Endodermal cell (in vitro differentiated cells): Measurements from ENCODE around the gene TIAM2. TPM values are rescaled to one million over a fixed set of nuclear protein-coding genes. Genes with fewer than 3 reads are reported as not detected.

Experiments used
- DNase-seq: peaks from one replicate; pipeline ENCODE4 v3.0.0-alpha.2; 2017
- H3K27ac ChIP-seq: 2 replicates; pipeline ENCODE4 v1.5.1; 2013; ENCODE audit warnings: mild to moderate bottlenecking, low read depth, low read length, moderate library complexity
- H3K27me3 ChIP-seq: 2 replicates; pipeline ENCODE4 v1.6.1; 2013; ENCODE audit warnings: mild to moderate bottlenecking, low read length, moderate library complexity; ENCODE audit not compliant: insufficient read depth, control insufficient read depth, poor library complexity, severe bottlenecking
- H3K36me3 ChIP-seq: 2 replicates; pipeline ENCODE4 v1.7.0; 2013; ENCODE audit warnings: mild to moderate bottlenecking, low read length, moderate library complexity; ENCODE audit not compliant: control insufficient read depth, insufficient read depth
- H3K4me1 ChIP-seq: one replicate; pipeline ENCODE4 v1.7.0; 2013; ENCODE audit warnings: low read length; ENCODE audit not compliant: control insufficient read depth, insufficient read depth
- H3K4me3 ChIP-seq: 2 replicates; pipeline ENCODE4 v1.5.1; 2013; ENCODE audit warnings: mild to moderate bottlenecking, low read length, moderate library complexity
- H3K9ac ChIP-seq: 2 replicates; pipeline ENCODE4 v1.6.1; 2013; ENCODE audit warnings: mild to moderate bottlenecking, low read length, moderate library complexity; ENCODE audit not compliant: poor library complexity, severe bottlenecking; ENCODE audit errors: extremely low read depth
- H3K9me3 ChIP-seq: 2 replicates; pipeline ENCODE4 v1.6.1; 2013; ENCODE audit warnings: mild to moderate bottlenecking, low read length, moderate library complexity; ENCODE audit not compliant: control insufficient read depth
- H3K27ac Mint-ChIP-seq: 2 replicates; pipeline ENCODE4 v1.8.0; 2020; ENCODE audit warnings: mixed read lengths
- H3K27me3 Mint-ChIP-seq: 2 replicates; pipeline ENCODE4 v1.8.0; 2021; ENCODE audit warnings: mild to moderate bottlenecking, mixed read lengths; ENCODE audit not compliant: insufficient read depth
- H3K36me3 Mint-ChIP-seq: 2 replicates; pipeline ENCODE4 v1.8.0; 2020; ENCODE audit warnings: low read depth, mixed read lengths
- H3K4me1 Mint-ChIP-seq: 2 replicates; pipeline ENCODE4 v1.8.0; 2020; ENCODE audit warnings: mixed read lengths
- H3K4me3 Mint-ChIP-seq: 2 replicates; pipeline ENCODE4 v1.8.0; 2020; ENCODE audit warnings: mild to moderate bottlenecking, moderate library complexity, mixed read lengths
- H3K9me3 Mint-ChIP-seq: 2 replicates; pipeline ENCODE4 v1.8.0; 2020; ENCODE audit warnings: mild to moderate bottlenecking, mixed read lengths
- CTCF ChIP-seq: fragments of 200-600 bp; sonication (generic); conservative IDR thresholded peaks from 2 replicates; pipeline ENCODE4 v1.5.0; 2021; ENCODE audit warnings: antibody characterized with exemption, mild to moderate bottlenecking
- WGBS, 2 experiments: methylation state at CpG; one replicate each; pipeline versions ENCODE4 v1.1.5 to v1.1.7; 2013; ENCODE audit warnings: missing lambda C conversion rate in 2 of 2, mixed read lengths in 1 of 2; ENCODE audit not compliant: insufficient coverage in 1 of 2, insufficient read length in 1 of 2; 5-methylcytosine and 5-hydroxymethylcytosine counted together
- total RNA-seq, 2 donors: library from RNA; stranded (reverse); fragmentation: NEBNext Ultra II Directional in 1 of 2; extraction: Animal tissue kit (Norgen Biotek cat#: 25700) in 1 of 2; gene quantifications; 2 replicates in 1 of 2; 3 replicates in 1 of 2; pipeline ENCODE4 v1.2.1, GENCODE V29; 2021

The TIAM2 gene
- total RNA-seq, 2 donors from 2014 or later = 15.7 to 17.5 TPM

GRCh38 chr6:155274533-155274932 lies 279.4 kb downstream of the TIAM2 start:
- no peak for DNase-seq
- Histone ChIP-seq H3K4me1 (peaks cover 5% of the 10 kb centered on the region), H3K27me3 (no peaks in the 10 kb centered on the region), H3K9ac (no peak overlapping the region), H3K27ac (no peak overlapping the region), H3K9me3 (no peaks in the 10 kb centered on the region), H3K4me3 (no peak overlapping the region), H3K36me3 (peaks cover 75% of the 10 kb centered on the region)
- no peak for TF ChIP-seq CTCF
- Mint-ChIP-seq H3K4me3 (no peak overlapping the region), H3K36me3 (peaks cover 27% of the 10 kb centered on the region), H3K4me1 (peaks cover 19% of the 10 kb centered on the region), H3K27me3 (no peaks in the 10 kb centered on the region), H3K27ac (no peak overlapping the region), H3K9me3 (no peaks in the 10 kb centered on the region)
- whole genome bisulfite sequencing, 2 experiments = 100% methylated on average over 1 of the region's 1 CpG; no CpG with 5 or more reads in 1 of the 2 experiments

- Histone ChIP-seq H3K36me3 (peaks cover 82% of the 10 kb centered on the region), H3K27me3 (no peaks in the 10 kb centered on the region), H3K27ac (no peak overlapping the region), H3K9ac (no peak overlapping the region), H3K4me3 (no peak overlapping the region), H3K9me3 (no peaks in the 10 kb centered on the region), H3K4me1 (peaks cover 2% of the 10 kb centered on the region)
- no peak for TF ChIP-seq CTCF
- Mint-ChIP-seq H3K9me3 (no peaks in the 10 kb centered on the region), H3K4me1 (peaks cover 11% of the 10 kb centered on the region), H3K27me3 (no peaks in the 10 kb centered on the region), H3K27ac (peak overlapping the region; percentile 45), H3K4me3 (no peak overlapping the region), H3K36me3 (peaks cover 30% of the 10 kb centered on the region)
- 84 to 94% methylated on average over 3 to 8 of the region's 10 CpGs for WGBS, 2 experiments
- no peak for DNase-seq
Observed at GRCh38 chr6:155275808-155276480, 280.8 kb downstream of the TIAM2 start.

- no peak overlapping the region for H3K27ac Mint-ChIP-seq
Observed at GRCh38 chr6:155276638-155277037, 281.5 kb downstream of the TIAM2 start.

More at GRCh38 chr6:155276638-155277037, 281.5 kb downstream of the TIAM2 start:
- Mint-ChIP-seq H3K27me3 (no peaks in the 10 kb centered on the region), H3K9me3 (no peaks in the 10 kb centered on the region), H3K4me1 (peaks cover 11% of the 10 kb centered on the region), H3K4me3 (no peak overlapping the region), H3K36me3 (peaks cover 30% of the 10 kb centered on the region)
- peaks cover 2% of the 10 kb centered on the region for H3K4me1 ChIP-seq
- no peak for TF ChIP-seq CTCF
- H3K27me3 ChIP-seq = no peaks in the 10 kb centered on the region
- H3K27ac ChIP-seq = no peak overlapping the region
- H3K4me3 ChIP-seq = no peak overlapping the region
- DNase-seq = no peak
- H3K9me3 ChIP-seq = no peaks in the 10 kb centered on the region
- H3K36me3 ChIP-seq = peaks cover 79% of the 10 kb centered on the region
- no peak overlapping the region for H3K9ac ChIP-seq
